GM12892 (cell line): ENCODE results near the gene COL1A1.

ENCODE experiments used
- POLR2A ChIP-seq: IDR thresholded peaks from 2 replicates; pipeline ENCODE4 v1.6.1; 2011; ENCODE audit warnings: low read depth, low read length, control low read depth
- POLR2AphosphoS5 ChIP-seq: IDR thresholded peaks from 2 replicates; pipeline ENCODE4 v1.6.1; 2011; ENCODE audit warnings: low read depth, low read length, control low read depth
- TAF1 ChIP-seq: IDR thresholded peaks from 2 replicates; pipeline ENCODE4 v1.6.1; 2011; ENCODE audit warnings: low read depth, mild to moderate bottlenecking, control low read depth, low read length, borderline replicate concordance

GRCh38 chr17:50170662-50171370 is 30.6 kb downstream of the COL1A1 start:
- TF ChIP-seq POLR2A (no peak), POLR2AphosphoS5 (no peak), TAF1 (no peak)
